ENCODE measurements around the gene STPG4. TPM values are rescaled to one million over a fixed set of nuclear protein-coding genes. Genes with fewer than 3 reads are reported as not detected.

STPG4 gene
- polyA plus RNA-seq, 3 donors, result 0.20 to 0.24 TPM; not detected in 1

DNA sequence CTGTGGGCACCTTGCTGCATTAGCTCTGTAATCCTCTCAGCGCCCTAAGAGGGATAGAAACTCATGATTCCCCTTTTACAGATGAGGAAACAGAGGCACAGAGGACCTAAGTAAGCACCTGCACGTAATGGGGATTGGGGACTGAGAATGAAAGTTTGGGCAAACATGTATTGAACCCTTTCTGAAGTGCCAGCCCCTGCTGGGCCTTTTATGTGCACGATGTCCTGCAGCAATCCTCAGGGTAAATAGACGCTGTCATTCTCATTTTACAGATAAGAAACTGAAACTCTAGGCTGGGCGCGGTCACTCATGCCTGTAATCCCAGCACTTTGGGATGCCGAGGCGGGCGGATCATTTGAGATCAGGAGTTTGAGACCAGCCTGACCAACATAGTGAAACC, 117.4 kb downstream of the STPG4 start:
- Mint-ChIP-seq H3K27ac (peak overlapping the region in 3 of 7 donors; percentile 11 to 99 (median 96)), H3K27me3 (ENCODE audit: low read depth in 3 of 3) (no peaks in the 10 kb centered on the region), H3K36me3 (peaks cover 70 to 85% of the 10 kb centered on the region in 2 donors), H3K4me1 (peaks cover 61% of the 10 kb centered on the region), H3K9me3 (no peaks in the 10 kb centered on the region), H3K4me3 (no peak overlapping the region)
- Histone ChIP-seq H3K79me2 (ENCODE audit: insufficient read depth, low read length) (peaks cover 31% of the 10 kb centered on the region), H3K4me2 (replicated peaks; ENCODE audit: extremely low read depth, low read length, poor library complexity, severe bottlenecking) (no peak overlapping the region), H3K9ac (ENCODE audit: insufficient read depth, low read length, poor library complexity, severe bottlenecking) (no peak overlapping the region), H3K27me3 (ENCODE audit: control insufficient read depth in 2 of 2, insufficient read depth in 2 of 2, low read length in 2 of 2) (no peaks in the 10 kb centered on the region), H4K20me1 (ENCODE audit: insufficient read depth, low read length) (no peaks in the 10 kb centered on the region), H3K4me3 (replicated peaks in 1 of 3; ENCODE audit: low read depth in 2 of 3, low read length in 3 of 3) (no peak overlapping the region), H3K4me1 (ENCODE audit: control insufficient read depth in 1 of 2, insufficient read depth in 2 of 2, low read length in 2 of 2) (peaks cover 54 to 61% of the 10 kb centered on the region in 2 donors), H2AFZ (ENCODE audit: insufficient read depth, low read depth, low read length, poor library complexity, severe bottlenecking) (no peak overlapping the region), H3K27ac (ENCODE audit: low read depth in 1 of 2, low read length in 2 of 2) (peak overlapping the region in 1 of 2 donors; percentile 100), H3K36me3 (replicated peaks in 1 of 2; ENCODE audit: control insufficient read depth in 1 of 2, insufficient read depth in 2 of 2, low read length in 2 of 2) (peaks cover 53 to 74% of the 10 kb centered on the region in 2 donors), H3K9me3 (replicated peaks in 1 of 2; ENCODE audit: control insufficient read depth in 1 of 2, insufficient read depth in 1 of 2, low read length in 2 of 2) (no peaks in the 10 kb centered on the region)
- no peak for DNase-seq
- TF ChIP-seq, protein P1, sequence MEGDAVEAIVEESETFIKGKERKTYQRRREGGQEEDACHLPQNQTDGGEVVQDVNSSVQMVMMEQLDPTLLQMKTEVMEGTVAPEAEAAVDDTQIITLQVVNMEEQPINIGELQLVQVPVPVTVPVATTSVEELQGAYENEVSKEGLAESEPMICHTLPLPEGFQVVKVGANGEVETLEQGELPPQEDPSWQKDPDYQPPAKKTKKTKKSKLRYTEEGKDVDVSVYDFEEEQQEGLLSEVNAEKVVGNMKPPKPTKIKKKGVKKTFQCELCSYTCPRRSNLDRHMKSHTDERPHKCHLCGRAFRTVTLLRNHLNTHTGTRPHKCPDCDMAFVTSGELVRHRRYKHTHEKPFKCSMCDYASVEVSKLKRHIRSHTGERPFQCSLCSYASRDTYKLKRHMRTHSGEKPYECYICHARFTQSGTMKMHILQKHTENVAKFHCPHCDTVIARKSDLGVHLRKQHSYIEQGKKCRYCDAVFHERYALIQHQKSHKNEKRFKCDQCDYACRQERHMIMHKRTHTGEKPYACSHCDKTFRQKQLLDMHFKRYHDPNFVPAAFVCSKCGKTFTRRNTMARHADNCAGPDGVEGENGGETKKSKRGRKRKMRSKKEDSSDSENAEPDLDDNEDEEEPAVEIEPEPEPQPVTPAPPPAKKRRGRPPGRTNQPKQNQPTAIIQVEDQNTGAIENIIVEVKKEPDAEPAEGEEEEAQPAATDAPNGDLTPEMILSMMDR (IDR thresholded peaks at IDR 0.05), result no peak
- 100% methylated on average over 4 of the region's 9 CpGs for WGBS (ENCODE audit: insufficient coverage)
- intact Hi-C loops (cut with micrococcal nuclease), result no loop called here

Other genes starting within 250 kb of the STPG4 start
- gene MCFD2, start 239.5 kb downstream of the STPG4 start, polyA plus RNA-seq, result 10 to 100 TPM; 23.8 to 38.5 (median 33.6) TPM
- gene TTC7A, start 214.1 kb downstream of the STPG4 start, polyA plus RNA-seq, result 100 to 1,000 TPM in 1 of 3 donors, 10 to 100 TPM in 2; 43.2 to 111 (median 52.5) TPM
- gene CALM2, start 21.2 kb upstream of the STPG4 start, polyA plus RNA-seq, result 1,000 to 10,000 TPM in 2 of 3 donors, 100 to 1,000 TPM in 1; 383 to 2,774 (median 2,758) TPM
- gene EPCAM, start 214.0 kb upstream of the STPG4 start, polyA plus RNA-seq, result not detected
- gene MSH2, start 247.8 kb upstream of the STPG4 start, polyA plus RNA-seq, result 1 to 10 TPM; 1.5 to 2.8 (median 2.0) TPM

All from CD14-positive monocyte (primary cell).